ENCODE results near the gene KCNK18.
A peak's percentile ranks its signal among the peaks of the same experiment; 100 is the strongest.
"Not testable (repeated sequence)": the region's sequence is repeated elsewhere in the genome, so short reads cannot be mapped to it uniquely, and the experiment has no call there.

The KCNK18 gene

DNA sequence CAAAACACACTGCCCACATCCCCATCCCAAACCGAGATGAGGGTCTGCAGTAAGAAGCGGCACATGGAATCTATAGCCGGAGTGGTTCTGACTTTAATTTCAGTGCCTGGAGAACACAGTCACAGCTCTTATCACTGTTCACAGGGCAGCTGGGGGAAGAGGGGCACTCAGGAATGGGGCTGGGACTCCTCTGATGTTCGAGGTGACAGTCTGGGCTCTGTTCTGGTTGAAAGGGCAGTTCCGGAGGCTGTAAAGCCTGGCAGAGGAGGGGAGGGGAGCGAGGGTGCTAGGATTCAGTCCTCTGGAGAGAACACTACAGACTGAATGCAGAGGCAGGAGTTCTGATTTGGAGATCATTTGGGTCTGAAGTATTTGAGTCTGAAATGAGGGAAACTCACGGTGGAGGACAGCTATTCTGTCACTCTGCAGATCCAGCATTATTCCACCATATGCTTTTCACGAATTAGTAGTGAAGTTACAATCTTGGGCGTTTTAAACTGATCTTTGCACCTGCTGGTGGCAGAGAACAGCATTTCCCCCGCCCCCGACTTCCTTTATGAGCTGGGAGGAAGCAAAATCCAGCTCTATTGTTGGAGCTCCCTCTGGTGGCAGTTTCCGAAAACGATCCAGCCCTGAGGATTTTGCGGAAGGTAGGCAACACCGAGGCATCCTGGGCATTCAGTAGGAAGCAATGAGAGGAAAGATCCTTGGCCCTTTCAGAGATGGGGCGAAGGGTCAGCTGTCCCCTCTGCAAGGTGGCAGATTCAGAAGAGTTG lies 22.7 kb upstream of the KCNK18 start:
- peak; percentile 92 for DNase-seq

DNA sequence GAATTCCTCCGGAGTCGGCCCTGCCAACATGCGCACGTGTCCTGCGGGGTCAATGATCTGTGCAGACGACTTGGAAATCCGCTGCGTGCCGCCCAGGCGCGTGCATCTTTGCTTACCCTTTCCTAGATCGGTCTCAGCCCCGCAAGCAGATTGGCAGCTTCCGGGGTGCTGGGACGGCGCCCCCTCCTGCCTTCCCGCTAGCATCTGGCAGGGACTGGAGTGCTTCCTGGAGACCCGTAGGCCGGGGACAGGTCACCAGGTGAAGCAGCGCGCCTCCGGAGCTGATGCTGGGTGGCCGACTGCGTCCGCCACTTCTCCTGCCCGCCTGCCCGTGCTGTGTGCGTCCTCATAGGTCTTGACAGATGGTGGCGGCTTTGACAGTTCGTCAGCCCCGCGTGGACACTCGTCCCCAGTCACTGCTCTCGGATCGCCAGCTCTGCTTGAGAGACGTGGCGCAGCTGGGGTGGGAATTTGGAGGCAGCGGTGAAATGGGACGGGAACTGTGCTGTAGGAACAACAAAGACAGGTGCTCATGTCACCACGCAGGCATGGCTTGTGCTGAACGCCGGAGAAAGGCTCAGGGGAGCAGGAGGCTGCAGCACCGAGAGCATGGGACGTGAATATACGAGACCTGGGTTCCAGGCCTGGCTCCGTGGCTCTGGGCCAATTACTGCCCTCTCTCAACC lies 21.9 kb upstream of the KCNK18 start:
- peak; percentile 47 for DNase-seq

DNA sequence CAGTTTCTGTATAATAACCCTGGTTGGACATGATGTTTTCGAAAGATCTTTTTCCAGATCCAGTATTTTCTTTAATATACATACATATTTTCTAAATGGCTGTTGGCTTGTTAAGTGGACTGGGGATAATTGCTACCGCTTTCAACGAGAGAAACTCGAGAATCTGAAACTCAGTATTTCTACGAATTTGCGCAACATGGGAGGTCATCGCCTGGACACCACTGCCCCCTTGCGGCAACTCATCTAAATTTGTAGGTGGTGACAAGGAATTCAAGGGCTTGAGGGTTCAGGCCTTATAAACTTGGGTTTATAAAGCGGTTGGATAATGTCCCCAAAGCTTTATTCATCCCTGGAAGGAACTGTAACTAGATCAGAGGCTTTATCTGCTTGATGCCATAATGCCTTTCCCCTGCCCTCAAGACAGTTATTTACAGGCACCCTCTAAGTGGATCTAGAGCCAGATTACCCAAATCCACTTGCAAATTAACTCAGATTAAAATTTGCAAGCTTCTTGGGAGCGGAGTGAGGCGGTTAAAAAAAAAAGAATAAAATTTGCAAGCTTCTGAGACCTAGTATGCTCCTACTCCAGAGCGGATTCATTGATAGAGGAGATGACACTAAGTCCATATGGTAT lies 21.3 kb upstream of the KCNK18 start:
- DNase-seq = peak; percentile 84 to 85

DNA sequence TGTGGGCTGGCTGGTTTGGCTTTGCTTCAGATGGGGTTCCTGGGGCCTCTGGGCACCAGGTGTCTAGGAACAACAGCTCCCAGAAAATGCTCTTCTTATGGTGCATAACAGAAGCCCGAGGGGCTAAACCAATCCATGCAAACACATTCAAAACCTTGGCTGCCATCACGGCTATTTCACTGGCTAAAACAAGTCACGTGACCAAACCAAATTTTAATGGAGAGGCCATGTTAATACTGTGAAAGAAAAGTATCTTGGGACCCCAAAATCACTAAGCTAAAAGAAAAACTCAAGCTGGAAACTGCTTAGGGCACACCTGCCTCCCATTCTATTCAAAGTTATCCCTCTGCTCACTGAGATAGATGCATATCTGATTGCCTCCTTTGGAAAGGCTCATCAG lies 19.1 kb upstream of the KCNK18 start:
- no peak for DNase-seq

DNA sequence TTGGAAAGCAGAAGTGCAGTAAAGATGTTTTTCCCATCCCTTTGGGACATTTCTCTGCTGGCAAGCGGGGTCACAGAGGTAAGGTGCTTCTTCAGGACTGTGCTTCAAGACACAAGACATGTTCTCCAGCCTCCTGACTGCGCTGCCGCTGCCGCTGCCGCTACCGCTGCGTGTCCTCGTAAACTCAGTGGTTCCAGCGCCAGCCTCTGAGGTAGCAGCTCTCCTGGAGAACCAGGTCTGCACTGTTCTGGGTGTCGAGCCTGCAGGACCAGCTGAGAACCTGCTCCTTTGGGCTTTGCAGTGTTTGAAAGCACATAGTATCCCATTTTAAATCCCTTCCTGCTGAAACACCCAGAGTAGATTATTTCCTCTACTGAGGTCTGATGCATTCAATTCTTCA lies 13.0 kb upstream of the KCNK18 start:
- DNase-seq = no peak

DNA sequence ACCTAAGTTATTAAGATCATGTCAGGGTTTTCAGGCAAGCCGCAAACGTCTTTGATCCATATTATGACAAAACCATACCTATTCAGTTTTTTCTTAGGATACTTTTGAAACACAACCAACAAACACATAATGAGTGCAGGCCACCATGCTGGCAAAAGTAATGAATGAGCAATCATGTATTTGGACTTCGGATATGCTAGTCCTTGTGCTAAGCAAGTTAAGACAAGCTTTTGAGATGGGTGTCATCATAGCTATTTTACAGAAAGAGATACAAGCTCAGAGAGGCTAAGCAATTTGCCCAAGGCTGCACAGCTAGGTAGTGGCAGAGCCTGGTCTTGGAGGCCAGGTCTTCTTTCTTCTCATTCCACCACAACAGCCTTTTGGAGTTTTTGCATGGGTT lies 12.5 kb upstream of the KCNK18 start:
- DNase-seq = no peak

DNA sequence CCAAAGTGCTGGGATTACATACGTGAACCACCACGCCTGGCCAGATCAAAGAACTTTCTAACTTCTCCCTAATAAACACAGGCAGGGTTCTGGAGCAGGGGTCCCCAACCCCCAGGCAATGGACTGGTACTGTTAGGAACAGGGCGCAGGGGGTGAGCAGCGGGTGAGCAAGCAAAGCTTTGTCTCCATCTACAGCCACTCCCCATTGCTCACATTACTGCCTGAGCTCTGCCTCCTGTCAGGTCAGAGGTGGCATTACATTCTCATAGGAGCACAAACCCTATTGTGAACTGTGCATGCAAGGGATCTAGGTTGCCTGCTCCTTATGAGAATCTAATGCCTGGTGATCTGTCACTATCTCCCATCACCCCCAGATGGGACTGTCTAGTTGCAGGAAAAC lies 11.5 kb upstream of the KCNK18 start:
- DNase-seq = not testable (repeated sequence)

DNA sequence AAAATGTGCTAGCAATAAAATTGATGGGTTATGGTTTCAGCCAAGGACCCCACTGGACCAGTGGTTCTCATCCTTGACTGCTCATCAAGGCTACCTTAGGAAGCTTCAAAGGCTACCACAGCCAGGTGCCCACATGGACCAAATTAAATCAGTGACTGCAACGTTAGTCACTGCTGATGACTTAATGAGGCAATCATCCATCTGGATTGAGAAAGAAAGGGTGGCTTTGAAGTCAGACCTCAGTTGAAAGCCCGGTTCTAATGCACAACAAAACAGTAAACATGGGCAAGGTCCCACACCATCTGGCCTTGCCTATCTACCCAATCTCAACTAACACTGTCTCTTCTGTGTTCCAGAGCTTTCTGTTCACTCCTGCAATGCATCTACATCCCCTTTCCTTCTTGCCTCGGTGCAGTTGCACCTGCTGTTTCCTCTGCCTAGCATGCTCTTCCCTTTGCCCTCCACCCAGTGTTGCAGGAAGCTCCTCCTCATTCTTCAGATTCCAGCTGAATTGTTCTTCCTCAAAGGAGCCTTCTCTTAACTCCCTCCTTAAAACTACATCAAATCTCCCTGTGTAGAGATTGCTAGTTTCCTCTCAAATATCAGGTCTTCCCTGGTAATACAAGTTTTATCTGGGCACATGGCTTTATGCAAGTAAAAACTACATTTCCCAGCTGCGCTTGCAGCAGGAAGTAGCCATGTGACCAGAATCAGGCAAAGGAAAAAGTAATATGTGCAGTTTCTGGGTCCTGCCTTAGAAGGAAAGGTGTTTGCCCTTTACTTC lies 10.3 kb upstream of the KCNK18 start:
- DNase-seq = no peak

DNA sequence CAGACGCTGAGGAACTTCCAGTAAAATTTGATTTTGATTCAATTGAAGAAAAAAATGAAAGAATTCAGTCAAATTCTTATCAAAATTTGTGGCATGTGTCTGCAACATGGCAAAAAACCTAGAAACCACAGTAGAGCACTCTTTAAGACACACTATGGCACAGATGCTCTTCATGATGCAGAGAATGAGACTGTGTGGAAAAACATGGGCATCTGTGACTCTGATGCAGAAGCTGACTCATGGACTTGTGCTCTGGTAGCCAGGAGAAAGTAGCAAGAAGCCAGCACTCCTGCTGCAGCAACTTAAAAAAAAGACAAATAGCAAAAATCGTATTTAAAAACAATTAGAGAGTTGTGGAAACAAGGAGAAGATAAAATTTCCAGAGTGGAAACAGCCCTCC lies 8.9 kb upstream of the KCNK18 start:
- DNase-seq = no peak

DNA sequence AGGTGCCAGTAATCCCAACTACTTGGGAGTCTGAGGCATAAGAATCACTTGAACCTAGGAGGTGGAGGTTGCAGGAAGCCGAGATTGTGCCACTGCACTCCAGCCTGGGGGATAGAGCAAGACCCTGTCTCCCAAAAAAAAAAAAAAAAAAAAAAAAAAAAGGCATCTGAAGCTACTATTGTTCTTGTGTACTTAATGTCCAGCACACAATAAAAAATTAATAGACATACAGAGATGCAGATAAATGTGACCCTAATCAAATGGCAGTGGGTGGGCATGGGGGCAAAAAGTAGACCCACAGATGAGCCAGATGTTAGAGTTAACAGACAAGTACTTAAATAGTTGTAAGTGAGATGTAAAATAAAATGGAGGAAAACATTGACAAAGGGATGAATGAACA lies 7.7 kb upstream of the KCNK18 start:
- no peak for DNase-seq

DNA sequence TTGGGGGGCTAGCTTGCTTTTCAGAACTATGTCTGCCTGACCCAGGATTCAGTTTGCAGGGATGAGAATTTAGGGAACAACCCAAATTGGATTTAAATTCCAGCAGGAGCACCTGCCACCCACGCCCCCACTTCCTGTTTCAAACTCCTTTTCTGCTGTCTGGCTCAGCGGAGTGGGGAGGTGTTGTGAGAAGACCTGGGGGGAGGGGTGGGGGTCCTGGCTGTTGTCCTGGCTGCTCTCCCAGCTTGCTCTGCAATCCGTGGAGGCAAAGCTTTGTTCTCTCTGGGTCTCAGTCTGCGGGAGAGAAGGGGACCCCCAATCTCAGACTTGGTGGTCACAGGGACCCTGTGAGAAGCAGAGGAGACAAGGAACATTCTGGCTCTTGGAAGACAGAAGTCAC lies 799 bp downstream of the KCNK18 start:
- DNase-seq = no peak

DNA sequence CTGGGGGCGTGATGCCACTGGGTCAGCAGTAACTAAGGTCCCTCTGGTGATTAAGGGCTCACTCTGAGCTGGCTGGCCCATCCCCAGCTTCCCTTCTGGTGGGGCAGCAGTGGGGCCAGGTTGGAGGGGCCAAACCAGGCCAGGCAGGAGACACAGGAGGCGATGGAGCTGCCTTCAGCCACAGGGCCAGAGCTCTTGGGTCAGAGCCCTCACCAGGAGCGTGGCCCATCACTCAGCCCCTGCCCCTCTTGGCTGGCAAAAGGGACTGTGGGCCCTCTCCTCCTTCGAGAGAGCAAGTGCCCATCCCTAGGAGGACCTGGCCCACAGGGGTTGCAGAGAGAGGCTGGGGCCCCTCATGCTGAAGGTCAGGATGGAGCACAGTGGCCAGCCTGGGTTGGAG lies 4.5 kb downstream of the KCNK18 start:
- DNase-seq = no peak

DNA sequence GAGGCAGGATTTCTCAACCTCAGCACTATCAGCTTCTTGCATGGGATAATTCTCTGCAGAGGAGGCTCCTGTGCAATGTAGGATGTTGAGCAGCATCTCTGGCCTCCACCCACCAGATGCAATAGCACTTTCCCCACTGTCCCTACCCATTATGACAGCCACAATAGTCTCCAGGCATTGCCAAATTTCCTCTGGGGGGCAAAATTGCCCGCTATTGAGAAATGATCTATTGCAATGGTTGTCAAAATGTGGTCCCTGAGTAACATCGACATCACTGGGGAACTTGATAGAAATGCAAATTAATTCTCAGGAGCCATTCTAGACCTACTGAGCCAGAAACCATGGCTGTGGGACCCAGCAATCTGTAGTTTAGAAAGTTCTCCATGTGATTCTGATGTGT lies 7.0 kb downstream of the KCNK18 start:
- DNase-seq = no peak

DNA sequence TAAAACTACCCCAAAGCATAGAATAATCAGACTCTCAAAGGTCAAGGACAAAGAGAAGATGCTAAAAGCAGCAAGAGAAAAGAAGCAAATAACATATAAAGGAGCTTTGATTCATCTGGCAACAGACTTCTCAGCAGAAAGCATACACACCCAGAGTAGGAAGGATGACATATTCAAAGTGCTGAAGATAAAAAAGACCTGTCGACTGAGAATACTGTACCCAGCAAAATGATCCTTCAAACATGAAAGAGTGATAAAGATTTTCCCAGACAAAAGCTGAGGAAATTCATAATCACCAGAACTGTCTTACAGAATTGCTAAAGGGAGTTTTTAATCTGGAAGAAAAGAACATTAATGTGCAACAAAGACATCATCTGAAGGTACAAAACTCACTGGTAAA lies 14.9 kb downstream of the KCNK18 start:
- no peak for DNase-seq

DNA sequence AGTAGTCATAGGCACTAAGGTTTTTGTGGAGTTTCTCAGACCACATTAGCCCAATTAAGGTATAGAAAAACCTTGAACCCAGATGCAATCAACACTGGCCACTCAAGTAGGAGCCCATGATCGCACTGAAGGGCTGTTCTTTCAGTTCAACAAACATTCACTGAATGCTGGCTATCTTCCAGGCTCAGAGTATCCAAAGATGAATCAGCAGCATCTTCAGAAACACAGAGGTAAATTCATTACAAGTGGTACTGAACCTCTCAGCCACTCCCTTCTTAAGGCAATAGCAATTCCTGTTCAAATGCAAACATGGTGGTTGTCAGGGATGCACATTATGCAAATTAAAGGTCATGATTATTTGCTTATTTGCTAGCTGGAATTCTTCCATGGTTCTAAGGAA lies 17.1 kb downstream of the KCNK18 start:
- no peak for DNase-seq

DNA sequence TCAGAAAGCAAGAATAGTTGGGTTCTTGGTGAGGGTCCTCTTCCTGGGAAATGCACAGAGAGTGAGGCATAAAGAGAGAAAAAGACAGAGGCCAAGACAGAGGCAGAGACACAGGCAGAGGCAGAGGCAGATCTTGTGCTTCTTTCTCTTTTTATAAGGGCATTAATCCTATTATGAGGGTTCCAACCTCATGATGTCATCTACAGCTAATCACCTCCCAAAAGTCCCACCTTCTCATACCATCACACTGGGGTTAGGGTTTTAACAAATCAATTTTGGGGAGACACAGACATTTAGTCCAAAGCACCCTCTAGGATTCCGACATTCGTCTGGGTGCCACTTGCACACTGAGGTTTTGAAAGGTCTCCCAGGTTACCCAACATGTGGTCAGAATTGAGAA lies 17.8 kb downstream of the KCNK18 start:
- DNase-seq = no peak

DNA sequence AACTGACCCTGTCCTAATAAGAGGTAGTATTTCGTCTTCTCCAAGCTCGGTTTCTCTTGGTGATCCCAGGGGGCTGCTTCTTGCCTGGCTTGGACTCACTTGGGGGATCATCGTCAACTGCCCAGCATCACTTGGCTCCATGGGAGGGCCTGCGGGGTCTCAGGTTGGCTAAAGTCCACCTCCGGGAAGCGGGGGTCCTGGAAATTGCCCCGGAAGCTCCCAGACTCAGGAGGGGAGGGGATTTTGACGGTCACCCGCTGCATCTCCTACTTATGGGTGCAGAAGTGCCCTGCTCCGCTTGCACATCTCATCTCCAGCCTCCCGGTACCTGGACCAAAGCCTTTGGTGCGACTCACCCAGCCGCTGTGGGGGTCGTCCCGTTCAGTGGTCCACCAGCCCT lies 18.7 kb downstream of the KCNK18 start:
- DNase-seq = no peak

DNA sequence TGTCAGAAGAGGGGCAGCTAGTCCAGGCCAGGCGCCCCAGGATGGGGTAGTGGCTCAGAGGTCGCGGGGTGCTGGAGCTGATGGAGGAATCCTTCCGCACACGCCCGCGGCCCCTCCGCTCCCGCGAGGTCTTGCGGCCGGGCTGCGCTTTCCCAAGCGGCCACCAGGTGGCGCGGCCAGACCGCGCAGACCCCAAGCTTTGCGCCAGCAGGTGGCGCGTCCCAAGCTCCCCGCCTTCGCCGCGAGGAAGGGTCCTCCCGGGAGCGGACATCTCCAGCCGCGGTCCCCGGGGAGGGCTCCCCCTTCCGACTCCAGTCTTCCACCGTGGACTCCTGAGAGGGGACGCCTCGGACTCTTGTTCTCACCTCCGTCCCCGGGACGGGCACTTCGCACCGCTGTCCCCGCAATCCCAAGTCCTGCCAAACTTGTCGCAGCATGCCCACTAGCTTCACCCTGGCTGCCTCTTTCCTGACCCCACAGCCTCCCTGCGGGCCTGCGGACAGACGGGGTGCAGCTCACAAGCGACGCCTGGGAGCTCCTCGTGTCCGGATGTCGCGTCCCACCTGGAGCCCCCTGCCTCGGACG lies 19.4 kb downstream of the KCNK18 start:
- peak; percentile 75 to 82 for DNase-seq

DNA sequence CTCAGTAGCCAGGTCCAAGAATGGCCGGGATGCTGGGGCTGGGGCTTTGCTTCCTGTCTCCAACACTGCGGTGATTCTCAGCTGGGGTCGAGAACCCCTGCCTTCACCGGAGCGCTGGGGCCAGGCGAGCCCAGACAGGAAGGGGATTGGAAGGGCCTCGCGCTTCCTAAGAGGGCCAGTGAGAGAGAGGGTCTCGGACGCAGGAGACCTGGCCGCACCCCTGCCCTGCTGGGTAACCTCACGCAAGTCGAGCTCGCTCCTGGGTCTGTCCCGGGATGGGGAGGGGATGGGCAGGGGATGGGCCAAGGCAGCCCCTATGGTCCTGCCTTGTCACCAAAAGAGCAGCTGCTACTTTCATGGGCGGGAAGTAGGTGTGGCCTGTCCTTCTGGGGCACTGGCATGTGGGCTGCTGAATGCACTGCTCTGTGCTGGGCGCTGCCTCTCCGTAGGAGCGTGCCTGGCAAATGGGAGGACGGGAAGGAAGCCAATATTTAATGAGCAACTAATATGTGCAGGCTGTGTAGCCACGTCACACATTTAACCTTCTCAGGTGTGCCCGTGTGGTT lies 20.0 kb downstream of the KCNK18 start:
- DNase-seq = peak; percentile 36 to 42

DNA sequence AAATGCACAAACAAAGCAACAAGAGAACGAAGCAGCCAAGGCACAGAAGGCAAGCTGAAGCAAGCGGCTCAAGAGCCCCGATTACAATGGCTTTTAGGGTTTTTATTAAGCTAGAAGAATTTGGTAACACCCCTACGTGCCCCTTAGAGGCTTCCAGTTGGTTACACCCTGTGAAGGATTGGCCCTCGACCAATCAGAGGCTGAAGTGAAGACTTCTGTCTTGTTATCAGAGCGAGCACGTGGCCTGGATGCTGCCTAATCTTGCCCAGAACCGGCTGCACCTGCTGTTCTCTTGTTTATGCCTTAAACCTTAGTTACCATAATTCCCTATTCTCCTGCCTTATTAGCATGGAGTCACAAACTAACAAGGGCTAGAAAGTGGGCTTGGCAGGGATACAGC lies 21.4 kb downstream of the KCNK18 start:
- DNase-seq = no peak

DNA sequence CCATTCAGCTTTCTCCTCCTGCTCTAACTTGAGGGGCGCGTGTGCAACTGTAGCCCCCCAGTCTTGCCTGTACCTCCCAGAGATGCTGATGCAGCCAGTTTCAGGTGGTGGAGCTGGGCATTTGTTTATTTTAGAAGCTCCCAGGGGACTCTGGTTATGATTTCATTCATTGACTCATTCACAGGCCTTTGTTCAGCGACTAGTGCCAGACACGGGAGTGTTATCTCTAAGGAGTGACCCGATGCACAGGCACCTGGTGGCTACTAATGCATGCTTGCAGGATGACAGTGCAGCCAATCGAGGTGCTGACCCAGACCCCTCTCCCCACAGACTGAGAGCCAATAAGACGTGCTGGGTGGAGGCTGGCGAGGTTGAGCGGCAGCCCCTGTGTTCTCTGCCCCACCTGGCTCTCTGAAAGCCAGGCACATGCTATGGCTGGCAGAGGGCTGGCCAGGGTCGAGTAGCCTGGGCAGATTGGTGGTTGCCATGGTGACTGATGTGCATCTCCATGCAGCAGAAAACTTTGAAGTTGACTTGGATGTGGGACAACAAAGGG lies 23.9 kb downstream of the KCNK18 start:
- DNase-seq = no peak

DNA sequence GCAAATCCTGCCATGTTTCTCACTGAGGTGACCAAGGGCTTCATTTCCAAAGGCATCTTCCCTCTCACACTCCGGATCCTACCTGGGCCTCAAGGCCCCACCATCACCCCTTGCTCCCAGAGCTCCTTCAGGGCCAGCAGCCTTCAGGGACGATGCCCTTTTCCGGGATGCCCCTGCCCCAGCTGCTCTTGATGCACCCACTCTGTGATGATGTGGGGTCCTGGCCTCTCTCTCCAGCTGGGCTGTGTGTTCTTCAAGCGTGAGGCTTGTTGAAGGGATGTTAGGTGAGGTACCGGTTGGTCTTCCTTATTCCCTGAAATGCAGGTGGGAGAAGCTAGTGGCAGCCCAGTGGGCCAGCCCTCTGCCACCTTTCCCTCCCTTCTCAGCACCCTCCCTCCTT lies 25.3 kb downstream of the KCNK18 start:
- no peak for DNase-seq

All from activated T-cell treated with anti-CD3 and anti-CD28 coated beads, Interleukin-2, amount 50 U/mL, for 48 hours (primary cell).